IPS DF 6.9 (cell line): ENCODE measurements around the gene CLCN6.

Source experiments
- DNase-seq: peaks from one replicate; pipeline ENCODE4 v3.0.0-alpha.2; 2013; ENCODE audit warnings: low read depth, low spot score
- H3K27ac ChIP-seq: one replicate; pipeline ENCODE4 v1.5.1; 2013; ENCODE audit warnings: low read length, control low read depth
- H3K27me3 ChIP-seq: 2 replicates; pipeline ENCODE4 v1.6.1; 2013; ENCODE audit warnings: mild to moderate bottlenecking, low read length; ENCODE audit not compliant: control insufficient read depth, insufficient read depth
- H3K36me3 ChIP-seq: 2 replicates; pipeline ENCODE4 v1.6.1; 2013; ENCODE audit warnings: low read length; ENCODE audit not compliant: control insufficient read depth, insufficient read depth
- H3K4me1 ChIP-seq: 2 replicates; pipeline ENCODE4 v1.6.1; 2013; ENCODE audit warnings: low read length; ENCODE audit not compliant: control insufficient read depth, insufficient read depth
- H3K4me3 ChIP-seq: 2 replicates; pipeline ENCODE4 v1.5.1; 2013; ENCODE audit warnings: mild to moderate bottlenecking, low read length
- H3K9me3 ChIP-seq: 2 replicates; pipeline ENCODE4 v1.6.1; 2013; ENCODE audit warnings: low read length, inconsistent platforms; ENCODE audit not compliant: control insufficient read depth, insufficient read depth
- WGBS: extraction: QIAGEN DNeasy Blood & Tissue Kit; methylation state at CpG from one replicate; pipeline ENCODE4 v1.1.7; 2013; ENCODE audit warnings: mixed read lengths, missing lambda C conversion rate; ENCODE audit not compliant: insufficient read length, insufficient coverage; 5-methylcytosine and 5-hydroxymethylcytosine counted together

Gene CLCN6

GRCh38 chr1:11856698-11857097 lies 50.7 kb downstream of the CLCN6 start:
- no peak for DNase-seq
- WGBS = no CpG with 5 or more reads among the region's 3 CpGs
- no peaks in the 10 kb centered on the region for H3K9me3 ChIP-seq
- peaks cover 5% of the 10 kb centered on the region; the same call in 1 of the 2 replicates for H3K27me3 ChIP-seq
- H3K4me3 ChIP-seq = no peak overlapping the region
- H3K4me1 ChIP-seq = no peaks in the 10 kb centered on the region
- H3K27ac ChIP-seq = no peak overlapping the region
- no peaks in the 10 kb centered on the region for H3K36me3 ChIP-seq

GRCh38 chr1:11857164-11857851 lies 51.3 kb downstream of the CLCN6 start:
- DNase-seq = no peak
- Histone ChIP-seq H3K27ac (no peak overlapping the region), H3K9me3 (no peaks in the 10 kb centered on the region), H3K36me3 (no peaks in the 10 kb centered on the region), H3K4me1 (no peaks in the 10 kb centered on the region), H3K4me3 (no peak overlapping the region), H3K27me3 (peaks cover 5% of the 10 kb centered on the region; the same call in 1 of the 2 replicates)
- no CpG with 5 or more reads among the region's 10 CpGs for WGBS

GRCh38 chr1:11858158-11858557 lies 52.2 kb downstream of the CLCN6 start:
- H3K4me1 ChIP-seq = no peaks in the 10 kb centered on the region
- H3K9me3 ChIP-seq = no peaks in the 10 kb centered on the region
- H3K27ac ChIP-seq = no peak overlapping the region
- H3K27me3 ChIP-seq = peaks cover 5% of the 10 kb centered on the region; the same call in 1 of the 2 replicates
- H3K36me3 ChIP-seq = no peaks in the 10 kb centered on the region
- H3K4me3 ChIP-seq = no peak overlapping the region
- no CpG with 5 or more reads among the region's 14 CpGs for WGBS
- no peak for DNase-seq

GRCh38 chr1:11858613-11858967 lies 52.6 kb downstream of the CLCN6 start, which contains the start of gene NPPB:
NPPB (minus strand) TSS chr1:11858945; CDS start chr1:11858833, 112 bp downstream.
- no peak for DNase-seq
- no peak within 1 kb of the TSS; the same call in 1 of the 2 replicates for H3K4me3 ChIP-seq
- peaks cover 5% of the 10 kb centered on the region; the same call in 1 of the 2 replicates for H3K27me3 ChIP-seq
- H3K9me3 ChIP-seq = no peaks in the 10 kb centered on the region
- H3K36me3 ChIP-seq = no peaks in the 10 kb centered on the region
- H3K4me1 ChIP-seq = no peaks in the 10 kb centered on the region
- WGBS = no CpG with 5 or more reads among the region's 16 CpGs
- no peak within 1 kb of the TSS for H3K27ac ChIP-seq

- WGBS = no CpG with 5 or more reads among the region's 53 CpGs
- Histone ChIP-seq H3K4me3 (no peak overlapping the region; the same call in 1 of the 2 replicates), H3K9me3 (no peaks in the 10 kb centered on the region), H3K36me3 (no peaks in the 10 kb centered on the region), H3K27me3 (peaks cover 5% of the 10 kb centered on the region; the same call in 1 of the 2 replicates), H3K27ac (no peak overlapping the region), H3K4me1 (no peaks in the 10 kb centered on the region)
- no peak for DNase-seq
Measured at GRCh38 chr1:11858968-11859871, 53.2 kb downstream of the CLCN6 start.

GRCh38 chr1:11860083-11860482 lies 54.1 kb downstream of the CLCN6 start:
- H3K4me3 ChIP-seq = no peak overlapping the region
- H3K9me3 ChIP-seq = no peaks in the 10 kb centered on the region
- H3K36me3 ChIP-seq = no peaks in the 10 kb centered on the region
- H3K27ac ChIP-seq = no peak overlapping the region
- peaks cover 5% of the 10 kb centered on the region; the same call in 1 of the 2 replicates for H3K27me3 ChIP-seq
- DNase-seq = no peak
- no CpG with 5 or more reads among the region's 2 CpGs for WGBS
- H3K4me1 ChIP-seq = no peaks in the 10 kb centered on the region

- Histone ChIP-seq H3K27ac (no peak overlapping the region), H3K9me3 (no peaks in the 10 kb centered on the region), H3K27me3 (peaks cover 5% of the 10 kb centered on the region; the same call in 1 of the 2 replicates), H3K4me1 (no peaks in the 10 kb centered on the region), H3K4me3 (no peak overlapping the region), H3K36me3 (no peaks in the 10 kb centered on the region)
- no CpG with 5 or more reads among the region's 1 CpG for WGBS
- DNase-seq = no peak
Measured at GRCh38 chr1:11860587-11860986, 54.6 kb downstream of the CLCN6 start.

GRCh38 chr1:11862890-11863289 lies 56.9 kb downstream of the CLCN6 start:
- H3K36me3 ChIP-seq = no peaks in the 10 kb centered on the region
- DNase-seq = no peak
- no peaks in the 10 kb centered on the region for H3K9me3 ChIP-seq
- H3K4me3 ChIP-seq = no peak overlapping the region
- H3K4me1 ChIP-seq = no peaks in the 10 kb centered on the region
- no CpG with 5 or more reads among the region's 6 CpGs for WGBS
- no peak overlapping the region for H3K27ac ChIP-seq
- H3K27me3 ChIP-seq = peaks cover 5% of the 10 kb centered on the region; the same call in 1 of the 2 replicates

- Histone ChIP-seq H3K27me3 (no peaks in the 10 kb centered on the region), H3K4me1 (no peaks in the 10 kb centered on the region)
- no CpG with 5 or more reads among the region's 13 CpGs for WGBS
Measured at GRCh38 chr1:11868331-11868980, 62.5 kb downstream of the CLCN6 start.

GRCh38 chr1:11869104-11869503 lies 63.1 kb downstream of the CLCN6 start:
- no CpG with 5 or more reads among the region's 3 CpGs for WGBS
- no peaks in the 10 kb centered on the region for H3K4me1 ChIP-seq
- H3K9me3 ChIP-seq = no peaks in the 10 kb centered on the region
- H3K27me3 ChIP-seq = no peaks in the 10 kb centered on the region
- no peak overlapping the region for H3K4me3 ChIP-seq
- no peak overlapping the region for H3K27ac ChIP-seq
- H3K36me3 ChIP-seq = no peaks in the 10 kb centered on the region
- no peak for DNase-seq

More at GRCh38 chr1:11868331-11868980, 62.5 kb downstream of the CLCN6 start:
- DNase-seq = no peak
- H3K9me3 ChIP-seq = no peaks in the 10 kb centered on the region
- H3K36me3 ChIP-seq = no peaks in the 10 kb centered on the region
- no peak overlapping the region for H3K27ac ChIP-seq
- H3K4me3 ChIP-seq = no peak overlapping the region
